RPMI7951 (cell line): ENCODE data around the gene GPR21. TPM values are rescaled to one million over a fixed set of nuclear protein-coding genes. Genes with fewer than 3 reads are reported as not detected.

Source experiments
- DNase-seq: peaks from one replicate; pipeline ENCODE4 v3.0.0-alpha.2; 2012; ENCODE audit warnings: low read depth
- total RNA-seq: library from RNA; depleted of rRNA; stranded (reverse); fragments of >200 nt; shearing (Covaris generic); gene quantifications from 2 replicates; pipeline ENCODE4 v1.2.3, GENCODE V29; 2014; rRNA removed

Gene GPR21, protein sequence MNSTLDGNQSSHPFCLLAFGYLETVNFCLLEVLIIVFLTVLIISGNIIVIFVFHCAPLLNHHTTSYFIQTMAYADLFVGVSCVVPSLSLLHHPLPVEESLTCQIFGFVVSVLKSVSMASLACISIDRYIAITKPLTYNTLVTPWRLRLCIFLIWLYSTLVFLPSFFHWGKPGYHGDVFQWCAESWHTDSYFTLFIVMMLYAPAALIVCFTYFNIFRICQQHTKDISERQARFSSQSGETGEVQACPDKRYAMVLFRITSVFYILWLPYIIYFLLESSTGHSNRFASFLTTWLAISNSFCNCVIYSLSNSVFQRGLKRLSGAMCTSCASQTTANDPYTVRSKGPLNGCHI
- total RNA-seq = not detected in 2 replicates

DNA sequence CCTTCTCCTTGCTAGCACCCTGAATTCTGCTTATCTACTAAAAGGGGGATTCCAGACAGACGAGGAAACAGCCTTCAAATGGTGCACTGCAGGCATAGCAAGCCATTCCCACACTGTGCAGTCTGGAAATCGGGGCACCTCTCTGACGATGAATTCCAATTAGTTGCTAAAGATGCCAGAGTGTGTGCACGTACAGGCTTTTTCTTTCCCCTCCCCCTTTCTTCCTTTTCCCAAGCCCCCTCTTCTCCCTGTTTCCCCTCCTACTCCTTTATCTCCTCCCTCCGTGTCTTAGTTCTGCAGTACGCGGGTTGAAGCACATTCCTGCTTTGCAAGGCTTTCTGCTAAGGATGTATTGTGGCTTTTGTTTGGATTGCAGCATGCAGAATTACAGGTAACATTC lies at the start of gene GPR21:
TSS of gene GPR21 (plus strand) at position 316 of the 400 bp plus-strand sequence. CDS start 900 bp downstream, outside the sequence.
- no peak for DNase-seq

DNA sequence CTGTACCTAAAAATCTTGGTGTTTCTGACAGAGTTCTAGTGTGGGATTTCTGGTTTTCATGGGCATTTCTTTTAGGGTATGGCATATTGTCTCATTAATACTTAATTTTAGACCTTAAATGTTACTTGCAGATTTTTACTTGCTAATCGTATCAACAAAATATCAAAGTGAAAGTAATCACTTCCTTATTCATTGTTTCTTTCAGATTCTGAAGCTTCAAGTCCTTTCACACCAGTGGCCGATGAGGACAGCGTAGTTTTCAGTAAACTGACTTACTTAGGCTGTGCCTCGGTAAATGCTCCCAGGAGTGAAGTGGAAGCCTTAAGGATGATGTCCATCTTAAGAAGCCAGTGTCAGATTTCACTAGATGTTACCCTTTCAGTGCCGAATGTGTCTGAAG lies 47.5 kb upstream of the GPR21 start:
- DNase-seq = no peak

DNA sequence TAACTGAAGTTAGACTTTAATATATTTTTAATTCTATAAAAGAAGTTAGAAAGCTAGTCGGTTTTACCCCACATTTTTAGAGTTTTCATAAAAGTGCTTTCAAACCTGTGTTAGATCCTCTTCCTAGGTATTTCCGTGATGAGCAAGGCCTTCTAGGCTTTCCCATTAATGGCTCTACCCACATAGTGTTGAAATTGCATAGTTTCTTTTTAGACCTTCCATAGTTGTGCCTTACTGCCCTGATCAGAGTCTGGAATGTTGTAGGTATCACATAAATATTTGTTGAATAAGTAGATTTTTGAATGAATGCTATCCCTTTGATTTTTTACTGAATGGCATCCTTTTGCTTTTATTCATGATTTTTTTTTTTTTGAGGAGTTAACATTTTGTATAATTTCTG lies 45.3 kb upstream of the GPR21 start:
- DNase-seq = no peak

DNA sequence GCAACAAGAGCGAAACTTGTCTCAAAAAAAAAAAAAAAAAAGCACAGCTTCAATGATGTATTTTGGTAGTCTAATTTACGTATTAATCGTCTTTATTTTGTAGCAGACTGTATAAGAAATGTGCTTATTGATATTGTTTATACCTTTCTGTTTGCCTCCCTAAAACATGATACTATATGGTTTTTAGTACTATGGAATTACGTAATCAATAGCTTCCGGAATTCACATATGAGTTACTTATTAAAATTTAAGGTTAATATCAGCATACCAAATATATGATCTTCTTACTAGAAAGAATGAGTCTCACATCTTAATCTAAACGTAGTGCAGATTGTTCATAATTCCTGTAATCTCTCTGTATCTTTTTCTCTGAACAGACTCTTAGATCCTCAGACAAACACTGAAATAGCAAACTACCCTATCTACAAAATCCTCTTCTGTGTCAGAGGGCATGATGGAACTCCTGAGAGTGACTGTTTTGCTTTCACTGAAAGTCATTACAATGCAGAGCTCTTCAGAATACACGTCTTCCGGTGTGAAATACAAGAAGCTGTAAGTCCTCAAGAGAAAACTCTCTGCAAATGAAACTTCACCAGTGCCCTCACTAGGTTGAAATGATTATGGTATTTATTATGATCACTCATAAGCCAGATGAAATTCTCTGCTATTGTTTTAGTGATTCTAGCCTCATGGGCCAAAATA lies 44.4 kb upstream of the GPR21 start:
- no peak for DNase-seq

DNA sequence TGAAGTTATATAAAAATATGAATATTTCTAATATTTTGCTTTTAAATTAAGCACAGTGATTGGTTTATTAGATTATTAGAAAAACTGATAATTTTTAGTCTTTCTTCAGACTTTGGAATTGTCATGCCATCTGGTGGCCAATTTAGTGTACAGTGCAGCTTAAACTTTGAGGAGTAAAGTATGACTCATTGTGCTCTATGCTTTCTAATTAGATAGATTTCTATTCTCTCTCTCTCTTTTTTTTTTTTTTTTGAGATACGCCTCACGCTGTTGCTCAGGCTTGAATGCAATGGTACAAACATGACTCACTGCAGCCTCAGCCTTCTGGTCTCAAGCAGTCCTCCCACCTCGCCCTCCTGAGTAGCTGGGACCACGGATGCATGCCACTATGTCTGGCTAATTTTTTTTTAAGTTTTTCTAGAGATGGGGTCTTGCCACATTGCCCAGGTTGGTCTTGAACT lies 42.1 kb upstream of the GPR21 start:
- peak; percentile 85 for DNase-seq

GRCh38 chr9:122996586-122996985 lies 36.9 kb upstream of the GPR21 start:
- no peak for DNase-seq

- DNase-seq = no peak
Measured at GRCh38 chr9:122998448-122998847, 35.0 kb upstream of the GPR21 start.

- no peak for DNase-seq
Measured at GRCh38 chr9:123000371-123001068, 32.9 kb upstream of the GPR21 start.

DNA sequence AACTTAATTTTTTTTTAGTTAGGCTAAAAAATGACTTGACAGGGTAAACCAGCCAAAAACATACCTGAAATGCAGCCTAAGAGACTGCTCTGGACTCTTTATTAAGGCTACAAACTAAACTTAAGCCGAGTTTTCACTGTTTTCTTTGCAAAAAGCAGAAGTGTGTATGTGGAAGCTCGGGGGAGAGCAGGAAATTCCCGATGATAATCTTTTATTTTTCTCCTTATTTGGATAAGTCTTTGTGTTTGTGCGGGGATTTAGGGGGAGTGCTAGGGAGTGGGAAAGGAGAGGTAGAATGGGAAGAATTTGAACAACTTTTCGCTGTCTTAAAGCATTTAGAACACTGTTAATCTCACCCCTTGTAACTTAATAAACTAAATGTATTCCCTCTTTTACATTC lies 30.7 kb upstream of the GPR21 start:
- DNase-seq = no peak

DNA sequence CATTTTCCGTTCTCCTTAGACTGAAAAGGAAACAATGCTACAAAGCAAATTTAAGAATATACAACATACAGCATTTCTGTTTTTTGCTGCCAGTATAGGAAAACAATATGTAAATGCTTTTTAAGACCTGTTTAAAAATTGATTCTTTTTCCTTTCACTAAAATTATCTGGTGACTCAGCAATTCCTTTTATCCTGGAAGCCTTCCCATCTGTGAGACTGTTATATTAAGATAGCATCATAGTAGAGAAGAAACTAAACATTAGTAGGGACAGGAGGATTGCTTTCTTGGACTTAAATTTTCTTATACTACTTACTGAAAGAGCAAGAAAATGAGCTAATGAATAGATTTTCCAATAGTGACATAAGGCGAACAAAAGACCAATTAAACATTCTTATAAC lies 30.0 kb upstream of the GPR21 start:
- no peak for DNase-seq

- no peak for DNase-seq
Measured at GRCh38 chr9:123005964-123006363, 27.5 kb upstream of the GPR21 start.

GRCh38 chr9:123007269-123007668 lies 26.2 kb upstream of the GPR21 start:
- DNase-seq = no peak

DNA sequence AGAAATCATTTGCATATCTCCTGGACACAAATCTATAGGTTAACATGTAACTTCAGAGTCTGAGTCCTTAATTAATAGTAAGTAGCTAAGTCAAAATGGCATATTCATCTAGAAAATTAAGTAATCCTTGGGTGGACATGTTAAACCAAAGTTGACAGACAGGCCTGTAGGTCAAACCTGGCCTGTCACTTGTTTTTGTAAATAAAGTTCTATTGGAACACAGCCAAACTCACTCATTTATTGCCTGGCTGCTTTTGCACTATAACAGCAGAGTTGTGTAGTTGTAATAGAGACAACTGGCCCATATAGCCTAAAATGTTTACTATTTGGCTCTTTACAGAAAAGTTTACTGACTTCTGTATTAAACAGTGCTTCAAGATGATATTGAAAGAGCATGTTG lies 24.6 kb upstream of the GPR21 start:
- no peak for DNase-seq

DNA sequence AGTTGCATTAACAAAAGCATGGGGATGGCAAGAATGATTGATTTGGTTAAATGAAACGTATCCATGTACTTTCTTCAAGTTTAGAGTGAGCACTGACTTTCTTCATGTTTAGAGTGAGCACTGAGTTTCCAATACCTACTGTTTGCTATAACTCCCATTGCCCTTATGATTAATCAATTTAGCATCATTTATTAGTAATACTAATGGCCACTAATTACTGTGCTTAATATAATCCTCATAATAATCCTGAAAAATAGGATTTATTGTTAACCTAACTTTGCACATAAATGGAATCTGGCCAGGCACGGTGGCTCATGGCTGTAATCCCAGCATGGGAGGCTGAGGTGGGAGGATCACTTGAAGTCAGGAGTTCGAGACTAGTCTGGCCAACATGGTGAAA lies 22.1 kb upstream of the GPR21 start:
- no peak for DNase-seq

DNA sequence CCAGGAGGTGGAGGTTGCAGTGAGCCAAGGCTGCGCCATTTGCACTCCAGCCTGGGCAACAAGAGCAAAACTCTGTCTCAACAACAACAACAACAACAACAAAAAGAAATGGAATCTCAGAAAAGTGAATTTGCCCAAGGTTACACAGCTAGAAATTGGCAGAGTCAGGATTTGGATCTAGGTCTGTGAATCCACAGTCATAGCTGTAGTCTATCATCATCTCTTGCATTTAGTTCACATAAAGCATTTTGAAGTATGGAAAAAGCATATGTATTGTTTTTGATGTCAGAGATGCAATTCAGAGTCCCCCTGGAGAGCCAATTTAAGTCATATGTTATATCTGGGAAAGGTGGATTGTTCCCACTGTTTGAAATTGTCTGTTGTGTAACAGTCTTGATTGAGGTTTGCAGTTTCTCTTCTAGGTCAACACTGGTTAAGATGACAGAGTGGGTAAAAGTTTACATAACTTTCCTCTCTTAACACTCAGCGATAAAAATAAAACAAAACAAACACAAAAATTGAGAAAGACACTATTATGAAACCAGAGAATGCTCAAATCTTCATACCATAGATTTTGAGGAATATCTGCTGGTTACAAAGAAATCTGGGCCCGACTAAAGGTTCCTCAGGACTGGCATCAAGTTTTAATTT lies 21.5 kb upstream of the GPR21 start:
- no peak for DNase-seq

DNA sequence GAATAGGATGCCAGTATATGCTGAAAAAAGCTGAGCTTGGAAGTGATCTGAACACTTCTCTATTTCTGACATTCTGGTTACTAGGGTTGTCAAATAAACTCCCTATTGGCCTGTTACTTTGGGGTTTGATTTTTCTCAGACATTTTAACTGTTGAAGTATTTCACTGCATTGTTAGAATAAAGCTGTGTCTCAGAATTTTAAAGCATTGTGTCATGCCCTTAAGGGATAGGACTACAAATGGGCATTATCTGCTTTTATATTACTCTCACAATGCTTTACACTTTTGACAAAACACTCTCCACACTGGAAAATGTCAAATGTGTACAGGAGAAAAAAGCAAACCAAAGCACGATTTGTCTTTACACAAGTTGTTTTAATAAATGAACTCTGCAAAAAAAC lies 16.8 kb upstream of the GPR21 start:
- DNase-seq = no peak

GRCh38 chr9:123020796-123021195 lies 12.7 kb upstream of the GPR21 start:
- DNase-seq = no peak

DNA sequence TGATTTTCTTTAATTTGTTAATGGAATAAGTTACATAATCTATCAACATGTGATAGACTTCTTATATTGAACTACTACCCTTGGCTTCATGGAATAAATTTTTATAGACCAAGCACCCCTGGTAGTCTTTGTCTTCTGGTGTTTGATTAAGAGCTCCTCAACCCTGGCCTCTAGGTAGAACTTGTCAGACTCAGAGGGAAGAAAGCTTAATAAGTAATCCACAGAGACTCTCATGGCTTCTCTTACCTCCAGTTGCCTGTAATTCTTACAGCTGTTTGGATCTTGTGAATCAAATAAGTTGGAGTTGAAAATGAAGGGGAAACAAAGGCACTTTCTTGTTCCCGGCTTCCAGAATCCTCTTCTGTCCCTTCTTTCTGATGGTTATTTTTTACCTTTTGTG lies 7.0 kb upstream of the GPR21 start:
- DNase-seq = no peak

- no peak for DNase-seq
Measured at GRCh38 chr9:123027517-123027916, 6.0 kb upstream of the GPR21 start.

- no peak for DNase-seq
Measured at GRCh38 chr9:123028136-123028535, 5.3 kb upstream of the GPR21 start.

DNA sequence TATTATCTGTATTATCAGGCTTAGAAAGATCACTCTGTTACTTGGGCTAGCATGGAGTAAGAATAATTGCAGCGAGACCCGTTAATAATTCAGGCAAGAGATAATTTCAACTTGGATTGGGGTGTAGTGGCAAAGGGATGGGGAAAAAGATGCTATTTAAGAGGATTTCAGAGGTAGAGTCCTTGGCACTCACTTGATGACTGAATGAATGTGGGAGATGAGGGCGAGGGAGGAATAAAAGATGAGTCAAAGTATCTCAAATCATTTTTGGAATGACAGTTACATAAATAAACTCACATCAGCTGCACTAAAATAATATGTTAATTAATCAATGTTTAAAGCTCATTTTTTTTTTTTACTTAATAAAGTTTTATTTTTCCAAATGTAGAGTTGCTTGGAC lies 4.5 kb upstream of the GPR21 start:
- DNase-seq = no peak

- no peak for DNase-seq
Measured at GRCh38 chr9:123031963-123032362, 1.5 kb upstream of the GPR21 start.
